ENCODE results near the gene ARHGAP24.

DNA sequence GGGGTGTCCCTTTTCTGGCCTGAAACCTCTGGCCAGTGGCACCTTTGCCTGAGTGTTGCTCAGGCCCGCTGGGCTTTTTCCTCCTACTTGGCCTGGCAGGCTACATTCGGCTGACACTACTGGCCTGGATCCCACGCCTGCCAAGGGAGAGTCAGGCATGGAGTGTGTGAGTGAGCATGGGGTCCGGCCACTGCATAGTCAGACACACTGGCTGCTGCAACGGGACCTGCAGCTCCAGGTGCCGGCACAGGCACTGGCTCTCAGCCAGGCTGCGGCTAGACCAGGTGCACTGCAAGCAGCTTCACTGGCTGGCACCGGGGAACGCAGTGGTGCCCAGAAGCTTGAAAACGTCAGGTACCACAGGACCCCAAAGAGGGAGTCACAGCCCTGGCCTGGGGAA lies 434.9 kb downstream of the ARHGAP24 start:
- TF ChIP-seq, protein P1, sequence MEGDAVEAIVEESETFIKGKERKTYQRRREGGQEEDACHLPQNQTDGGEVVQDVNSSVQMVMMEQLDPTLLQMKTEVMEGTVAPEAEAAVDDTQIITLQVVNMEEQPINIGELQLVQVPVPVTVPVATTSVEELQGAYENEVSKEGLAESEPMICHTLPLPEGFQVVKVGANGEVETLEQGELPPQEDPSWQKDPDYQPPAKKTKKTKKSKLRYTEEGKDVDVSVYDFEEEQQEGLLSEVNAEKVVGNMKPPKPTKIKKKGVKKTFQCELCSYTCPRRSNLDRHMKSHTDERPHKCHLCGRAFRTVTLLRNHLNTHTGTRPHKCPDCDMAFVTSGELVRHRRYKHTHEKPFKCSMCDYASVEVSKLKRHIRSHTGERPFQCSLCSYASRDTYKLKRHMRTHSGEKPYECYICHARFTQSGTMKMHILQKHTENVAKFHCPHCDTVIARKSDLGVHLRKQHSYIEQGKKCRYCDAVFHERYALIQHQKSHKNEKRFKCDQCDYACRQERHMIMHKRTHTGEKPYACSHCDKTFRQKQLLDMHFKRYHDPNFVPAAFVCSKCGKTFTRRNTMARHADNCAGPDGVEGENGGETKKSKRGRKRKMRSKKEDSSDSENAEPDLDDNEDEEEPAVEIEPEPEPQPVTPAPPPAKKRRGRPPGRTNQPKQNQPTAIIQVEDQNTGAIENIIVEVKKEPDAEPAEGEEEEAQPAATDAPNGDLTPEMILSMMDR (conservative IDR thresholded peaks at IDR 0.05; ENCODE audit: low read depth in 2 of 2) = no peak
- no peak for TF ChIP-seq EZH2phosphoT487 (IDR thresholded peaks at IDR 0.05; ENCODE audit: unreplicated experiment)
